NCI-H446 treated with DMSO at 0.1 percent for 48 hours (cell line): Measurements from ENCODE around the gene GLA.
A peak's percentile ranks its signal among the peaks of the same experiment; 100 is the strongest.

Experiments
- DNase-seq: peaks from one replicate; lab custom pipeline; 2025; lab: John Stamatoyannopoulos, UW

Gene GLA

GRCh38 chrX:101397779-101398178 lies 9.9 kb downstream of the GLA start:
- DNase-seq: no peak

DNA sequence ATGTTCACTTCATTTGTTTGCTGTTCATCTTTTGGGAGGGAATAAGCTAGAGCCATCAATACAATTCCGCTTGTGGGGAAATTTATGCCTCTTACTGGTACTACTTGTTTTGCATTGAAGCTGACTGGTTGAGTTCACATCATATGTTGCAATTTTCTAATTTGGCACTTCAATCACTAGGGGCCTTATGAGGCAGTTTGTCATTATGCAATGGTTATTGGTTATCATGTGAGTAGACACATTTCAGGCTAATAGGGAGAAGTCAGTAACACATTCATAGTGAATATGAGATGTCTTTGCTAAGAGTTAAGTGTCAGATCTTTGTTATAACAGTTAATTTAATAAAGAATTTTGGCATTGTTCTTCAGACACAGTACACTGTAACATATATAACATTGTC lies 11.9 kb downstream of the GLA start:
- DNase-seq: no peak

- DNase-seq: no peak
Observed at GRCh38 chrX:101394372-101394771, 13.4 kb downstream of the GLA start.

- no peak for DNase-seq
Observed at GRCh38 chrX:101393530-101394305, 14.0 kb downstream of the GLA start.

DNA sequence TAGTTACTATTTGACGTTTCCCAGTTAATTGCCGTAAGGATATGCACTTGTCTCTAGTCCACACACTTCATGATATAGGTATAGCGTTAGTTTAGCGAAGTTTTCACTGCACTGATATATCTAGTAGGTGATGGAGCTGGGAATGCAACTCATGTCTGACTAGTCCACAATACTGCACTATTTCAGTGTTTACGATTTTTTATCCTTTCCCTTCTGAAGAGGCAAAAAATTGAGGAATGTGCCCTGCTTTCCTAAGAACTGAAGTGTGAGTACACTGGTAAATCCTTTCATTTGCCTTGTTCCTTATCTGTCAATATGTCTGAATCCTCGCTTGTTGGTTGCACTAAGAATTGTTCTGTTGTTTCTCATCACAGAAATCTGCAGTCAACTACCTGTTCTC lies 15.9 kb downstream of the GLA start:
- no peak for DNase-seq

GRCh38 chrX:101390664-101391525 lies 16.8 kb downstream of the GLA start, which contains the start of gene RPL36A:
TSS of gene RPL36A (plus strand) at chrX:101391011. CDS start at chrX:101391044, 33 bp downstream.
- peak; percentile 81 for DNase-seq

DNA sequence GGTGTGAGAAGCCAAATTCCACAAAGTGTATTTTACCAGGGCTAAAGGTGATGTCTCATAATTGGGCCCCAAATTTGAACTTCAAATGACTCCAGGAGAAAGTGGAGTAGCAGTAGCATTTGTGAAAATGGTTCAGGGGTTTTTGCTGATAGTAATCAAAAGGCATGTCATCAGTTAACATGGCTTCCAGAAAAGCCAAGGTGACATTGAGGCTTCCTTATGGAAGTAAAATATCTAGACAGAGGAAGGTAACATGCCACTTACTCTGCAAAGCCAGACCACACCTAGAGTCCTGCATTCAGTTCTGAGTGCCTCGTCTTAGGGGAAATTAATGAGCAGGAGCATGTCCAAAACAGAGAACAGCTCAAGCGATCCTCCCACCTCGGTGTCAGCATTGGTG lies 19.1 kb downstream of the GLA start:
- DNase-seq: no peak

DNA sequence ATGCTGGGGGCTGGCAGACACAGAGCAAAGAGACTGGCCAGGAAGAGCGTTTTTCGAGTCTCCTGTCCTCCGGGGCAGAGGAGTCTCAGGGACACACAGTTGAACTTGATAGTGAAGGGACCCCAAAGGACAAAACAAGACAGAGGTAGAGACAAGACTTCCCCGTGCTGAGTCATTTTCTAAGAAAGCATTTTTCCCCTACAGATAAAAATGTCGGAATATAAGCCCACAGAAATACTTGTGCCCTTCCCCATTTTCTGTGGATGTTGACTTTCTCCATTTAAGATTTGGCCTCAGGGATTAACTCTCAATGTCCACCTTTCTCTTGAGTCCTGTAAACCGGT lies 21.2 kb downstream of the GLA start:
- DNase-seq: no peak

DNA sequence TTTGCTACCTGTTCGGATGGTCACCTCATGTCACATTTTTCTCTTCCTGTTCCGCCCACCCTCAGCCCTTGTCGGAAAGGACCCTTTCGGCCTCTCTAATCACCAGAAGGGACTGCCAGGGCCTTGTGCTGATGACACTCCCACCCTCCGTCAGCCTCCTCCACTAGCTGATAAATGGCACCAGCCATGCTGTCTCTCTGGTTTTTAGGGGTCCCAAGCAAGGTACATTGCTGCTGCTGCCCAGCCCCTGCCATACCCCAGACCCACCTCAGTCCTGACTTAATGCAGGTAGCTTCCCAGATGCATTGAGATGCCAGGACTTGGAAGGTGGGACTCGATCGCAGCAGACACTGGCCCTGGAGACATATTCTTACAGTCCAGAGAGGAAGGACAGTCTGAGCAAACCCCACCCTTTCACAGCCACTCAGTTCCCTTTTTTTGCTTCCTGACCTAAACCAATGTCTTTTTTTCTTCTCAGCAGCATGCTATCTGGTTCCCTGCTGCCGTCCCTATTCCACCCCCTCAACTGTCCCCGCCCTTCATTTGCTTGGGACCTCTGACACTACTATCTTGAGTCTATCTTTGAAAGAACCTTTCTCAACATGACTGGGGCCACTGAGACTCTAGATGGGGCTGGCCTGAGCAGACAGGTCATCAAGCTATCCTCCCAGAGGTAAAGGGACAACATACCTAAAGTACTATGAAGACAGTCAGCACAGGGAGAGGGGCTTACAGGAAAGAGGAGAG lies 21.8 kb downstream of the GLA start, which contains the start of gene BTK:
BTK (minus strand) TSS at position 397 of the 747 bp plus-strand sequence. CDS start 10,907 bp downstream, outside the sequence.
- DNase-seq: no peak

GRCh38 chrX:101385026-101385684 lies 22.6 kb downstream of the GLA start:
- DNase-seq: no peak

GRCh38 chrX:101383679-101384205 lies 24.0 kb downstream of the GLA start:
- no peak for DNase-seq

DNA sequence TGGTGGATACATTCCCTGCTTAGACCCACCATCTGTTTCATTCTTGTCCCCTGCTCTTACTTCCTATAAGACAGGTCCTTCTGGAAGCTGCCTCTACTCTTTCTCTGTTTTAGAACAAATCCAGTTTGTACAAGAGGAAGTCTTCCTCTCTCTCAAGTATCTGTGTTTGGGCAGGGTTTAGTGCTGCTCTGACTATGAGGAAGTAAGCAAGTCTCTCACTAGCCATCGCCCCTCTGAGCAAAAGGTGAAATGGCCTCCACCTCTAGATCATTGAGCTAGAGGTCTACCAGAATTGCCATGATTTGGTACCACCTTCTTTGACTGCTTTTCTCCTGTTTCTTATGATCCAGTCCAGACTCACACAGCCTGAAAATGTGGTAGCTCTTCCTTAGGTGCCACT lies 30.2 kb downstream of the GLA start:
- DNase-seq: no peak

- DNase-seq: no peak
Observed at GRCh38 chrX:101370888-101371504, 36.7 kb downstream of the GLA start.

GRCh38 chrX:101369687-101370086 lies 38.0 kb downstream of the GLA start:
- no peak for DNase-seq

- DNase-seq: no peak
Observed at GRCh38 chrX:101368800-101369199, 38.9 kb downstream of the GLA start.

DNA sequence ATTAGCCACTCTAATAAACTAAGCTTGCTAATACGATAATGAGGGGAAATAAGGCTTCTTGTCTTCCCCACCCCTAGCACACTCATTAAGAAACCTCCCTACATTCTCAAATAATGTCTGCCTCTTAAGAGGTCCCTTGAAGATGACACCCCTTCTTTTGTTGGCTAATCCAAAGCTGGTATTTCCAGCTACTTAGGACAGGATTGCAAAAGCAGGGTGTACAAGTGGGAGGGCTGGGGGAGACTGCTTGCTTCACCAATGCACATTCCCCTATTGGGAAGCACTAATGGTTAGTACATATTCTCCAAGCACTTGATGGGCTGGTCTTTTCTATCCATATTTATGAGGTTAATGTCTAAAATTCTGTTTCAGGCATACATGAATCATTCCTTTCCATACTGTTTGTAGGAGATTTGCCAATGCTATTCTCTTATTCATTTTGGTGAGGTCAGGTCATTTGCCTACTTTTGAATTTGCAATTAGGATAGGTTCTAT lies 42.4 kb downstream of the GLA start:
- no peak for DNase-seq

DNA sequence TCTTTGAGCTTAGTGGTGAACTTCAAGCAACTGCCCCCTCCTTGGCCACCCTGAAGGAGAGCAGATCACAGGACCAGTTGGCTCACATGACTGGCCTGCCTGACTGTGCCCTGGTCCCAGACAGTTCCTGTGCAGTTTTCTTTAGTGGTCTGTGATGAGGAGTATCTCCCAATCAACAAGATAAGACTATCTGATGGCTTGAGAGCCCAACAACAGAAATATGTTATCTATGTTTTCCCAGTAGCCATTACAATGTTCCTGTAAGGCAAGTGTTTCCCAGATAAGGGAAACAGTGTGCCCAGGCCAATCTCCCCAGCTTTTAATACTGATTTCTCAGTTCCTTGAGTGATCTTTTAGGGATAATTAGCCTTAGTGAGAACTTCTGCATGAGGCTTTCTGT lies 45.0 kb downstream of the GLA start:
- DNase-seq: no peak

DNA sequence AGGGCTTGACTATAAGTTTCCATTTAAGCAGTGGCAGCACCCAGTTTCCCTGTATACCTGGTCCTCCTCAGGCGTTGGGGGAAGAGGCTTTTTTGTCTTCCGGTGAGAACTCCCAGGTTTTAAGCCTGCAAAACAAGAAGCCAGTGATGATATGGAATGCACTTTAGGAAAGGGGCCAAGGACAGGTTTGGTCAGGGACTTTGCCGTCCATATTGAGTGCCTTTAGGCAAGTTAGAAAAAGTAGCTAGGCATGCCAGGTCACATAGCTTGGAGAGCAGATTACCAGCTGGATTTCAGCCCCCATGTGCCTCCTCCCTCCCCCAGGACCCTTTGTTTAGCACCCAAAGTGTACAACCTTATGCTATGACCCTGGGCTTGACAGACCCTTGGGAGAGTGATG lies 45.6 kb downstream of the GLA start:
- DNase-seq: no peak

GRCh38 chrX:101360390-101360789 lies 47.3 kb downstream of the GLA start:
- no peak for DNase-seq

DNA sequence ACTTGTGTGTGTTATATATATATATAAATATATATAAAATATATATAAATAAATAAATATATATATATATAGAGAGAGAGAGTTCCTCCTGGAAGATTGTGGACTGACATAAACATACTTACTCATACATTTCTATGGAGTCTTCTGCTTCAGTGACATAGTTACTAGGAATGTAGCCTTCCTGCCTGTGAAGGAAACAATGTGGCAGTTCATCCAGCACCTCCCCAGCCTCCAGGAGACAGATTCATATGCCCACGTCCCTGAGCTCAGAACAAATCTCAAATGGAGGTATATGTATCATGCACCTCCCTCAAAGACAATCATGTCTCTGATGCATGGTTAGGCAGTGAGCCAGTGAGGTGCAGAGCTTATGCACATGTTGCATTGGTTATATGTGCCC lies 47.8 kb downstream of the GLA start:
- no peak for DNase-seq

GRCh38 chrX:101357166-101357795 lies 50.4 kb downstream of the GLA start:
- DNase-seq: no peak
